B cell (primary cell): ENCODE results near the gene FLNB. TPM values are rescaled to one million over a fixed set of nuclear protein-coding genes. Genes with fewer than 3 reads are reported as not detected.

Source experiments
- ATAC-seq: fragments of 200-7000 bp; cut with Tn5 transposase; one replicate; pipeline ENCODE4 v1.10.0; 2021; ENCODE audit warnings: low read depth, mild to moderate bottlenecking, moderate number of reproducible peaks, moderate library complexity
- CTCF ChIA-PET: fragments of 350-600 bp; sonication (Branson Sonifier 250); formaldehyde crosslinking; loops from one replicate; lab custom pipeline; 2021; ENCODE audit warnings: antibody characterized with exemption, inconsistent platforms; lab: Charles Lee
- POLR2A ChIA-PET: fragments of 350-600 bp; sonication (Branson Sonifier 250); formaldehyde crosslinking; loops from one replicate; lab custom pipeline; 2021; ENCODE audit warnings: antibody characterized with exemption; lab: Charles Lee
- DNase-seq: peaks from one replicate; pipeline ENCODE4 v3.0.0; 2013
- H2AFZ ChIP-seq: 2 replicates; pipeline ENCODE4 v1.6.1; 2012; ENCODE audit warnings: mild to moderate bottlenecking, low read depth, low read length; ENCODE audit not compliant: insufficient read depth, poor library complexity, severe bottlenecking
- H3K27ac ChIP-seq, 2 donors: 1 replicate in 1 of 2; 2 replicates in 1 of 2; pipeline ENCODE4 v1.5.1; 2012 to 2013; ENCODE audit warnings: low read length in 2 of 2, mild to moderate bottlenecking in 2 of 2, moderate library complexity in 1 of 2
- H3K27me3 ChIP-seq, 4 experiments: fragments of 200-600 bp in 1 of 4; sonication (generic) in 1 of 4; replicated peaks in 1 of 4; 1 replicate in 2 of 4; 2 replicates in 2 of 4; pipeline versions ENCODE4 v1.6.1 to v1.7.0; 2013 to 2016; ENCODE audit warnings: low read length in 3 of 4, mild to moderate bottlenecking in 2 of 4, mixed read lengths in 1 of 4, moderate library complexity in 1 of 4; ENCODE audit not compliant: insufficient read depth in 4 of 4, control insufficient read depth in 3 of 4; ENCODE audit errors: control extremely low read depth in 1 of 4
- H3K36me3 ChIP-seq, 2 experiments: replicated peaks in 1 of 2; 1 replicate in 1 of 2; 2 replicates in 1 of 2; pipeline versions ENCODE4 v1.6.1 to v1.7.1; 2013; ENCODE audit warnings: low read length in 1 of 2; ENCODE audit not compliant: insufficient read depth in 2 of 2, control insufficient read depth in 1 of 2; ENCODE audit errors: control extremely low read depth in 1 of 2, extremely low read depth in 1 of 2
- H3K4me1 ChIP-seq, 2 donors: fragments of 200-600 bp in 1 of 2; sonication (generic) in 1 of 2; 1 replicate in 1 of 2; 2 replicates in 1 of 2; pipeline versions ENCODE4 v1.5.1 to v1.6.1; 2013 to 2017; ENCODE audit warnings: low read length in 2 of 2; ENCODE audit not compliant: control insufficient read depth in 2 of 2, insufficient read depth in 2 of 2
- H3K4me2 ChIP-seq: replicated peaks from 2 replicates; pipeline ENCODE3; 2012; ENCODE audit warnings: mild to moderate bottlenecking, low read depth, low read length; ENCODE audit not compliant: poor library complexity, severe bottlenecking
- H3K4me3 ChIP-seq, 5 experiments: fragments of 200-600 bp in 1 of 5; sonication (generic) in 1 of 5; 1 replicate in 3 of 5; 2 replicates in 2 of 5; pipeline versions ENCODE4 v1.5.1 to v1.7.0; 2011 to 2016; ENCODE audit warnings: low read length in 4 of 5, mild to moderate bottlenecking in 4 of 5, low read depth in 2 of 5, control low read depth in 1 of 5, moderate library complexity in 1 of 5; ENCODE audit not compliant: insufficient read depth in 1 of 5; ENCODE audit errors: control extremely low read depth in 1 of 5, extremely low read depth in 1 of 5
- H3K79me2 ChIP-seq: fragments of 200-600 bp; sonication (generic); one replicate; pipeline ENCODE4 v1.6.0; 2016; ENCODE audit warnings: low read length; ENCODE audit not compliant: control insufficient read depth, insufficient read depth
- H3K9ac ChIP-seq: fragments of 200-600 bp; sonication (generic); 2 replicates; pipeline ENCODE4 v1.6.1; 2017; ENCODE audit warnings: mild to moderate bottlenecking, low read length, moderate library complexity
- H3K9me3 ChIP-seq, 3 donors: one replicate each; pipeline versions ENCODE4 v1.6.1 to v1.7.1; 2013; ENCODE audit warnings: low read length in 2 of 3; ENCODE audit not compliant: control insufficient read depth in 2 of 3, insufficient read depth in 1 of 3; ENCODE audit errors: control extremely low read depth in 1 of 3
- H4K20me1 ChIP-seq: 2 replicates; pipeline ENCODE4 v1.6.0; 2012; ENCODE audit warnings: mild to moderate bottlenecking, low read length; ENCODE audit not compliant: insufficient read depth, control insufficient read depth, poor library complexity, severe bottlenecking
- H3K27ac Mint-ChIP-seq: one replicate; pipeline ENCODE4 v1.8.0; 2021; ENCODE audit warnings: mixed read lengths
- H3K27me3 Mint-ChIP-seq: one replicate; pipeline ENCODE4 v1.8.0; 2021; ENCODE audit warnings: mixed read lengths
- H3K4me1 Mint-ChIP-seq: one replicate; pipeline ENCODE4 v1.8.0; 2021; ENCODE audit warnings: mixed read lengths
- H3K4me3 Mint-ChIP-seq: one replicate; pipeline ENCODE4 v1.8.0; 2021; ENCODE audit warnings: mixed read lengths
- H3K9me3 Mint-ChIP-seq: one replicate; pipeline ENCODE4 v1.8.0; 2022; ENCODE audit warnings: mixed read lengths; ENCODE audit not compliant: insufficient read depth
- CTCF ChIP-seq: fragments of 200-600 bp; IDR thresholded peaks from one replicate; pipeline ENCODE4 v1.8.0; 2022; ENCODE audit warnings: antibody characterized with exemption, mild to moderate bottlenecking
- EZH2 ChIP-seq: IDR thresholded peaks from 2 replicates; pipeline ENCODE4 v1.6.1; 2012; ENCODE audit warnings: borderline replicate concordance, low read depth, mild to moderate bottlenecking, moderate library complexity, low read length; ENCODE audit not compliant: insufficient read depth, poor library complexity, severe bottlenecking
- WGBS: methylation state at CpG from one replicate; pipeline ENCODE4 v1.1.5; 2013; ENCODE audit warnings: missing lambda C conversion rate; ENCODE audit not compliant: insufficient coverage; 5-methylcytosine and 5-hydroxymethylcytosine counted together
- intact Hi-C: fragments of 100-400 bp; cut with micrococcal nuclease; formaldehyde crosslinking; loops from one replicate; pipeline ENCODE4 v1.10.0; 2022
- polyA plus RNA-seq: library from polyadenylated mRNA; depleted of rRNA; stranded (reverse); fragments of >200 nt; gene quantifications from 2 replicates; pipeline ENCODE4 v1.2.3, GENCODE V29; 2012
- total RNA-seq, 2 donors: library from RNA; stranded (reverse); fragments of 120-200 nt in 1 of 2; gene quantifications; 1 replicate in 1 of 2; 2 replicates in 1 of 2; pipeline versions ENCODE4 v1.2.3 to v1.2.4, GENCODE V29; 2013 to 2022

The FLNB gene
- total and polyA plus RNA-seq, 2 donors (not counting 1 experiment from before 2014, with no cell fraction given) = 25.5 to 28.3 TPM

- H3K79me2 ChIP-seq = no peaks in the 10 kb centered on the region
- TF ChIP-seq CTCF = no peak
- TF ChIP-seq EZH2 = no peak
- peaks cover 6 to 32% of the 10 kb centered on the region in 2 experiments for H3K36me3 ChIP-seq
- Mint-ChIP-seq H3K27ac (no peak overlapping the region), H3K4me3 (no peak overlapping the region), H3K9me3 (no peaks in the 10 kb centered on the region), H3K4me1 (no peaks in the 10 kb centered on the region), H3K27me3 (no peaks in the 10 kb centered on the region)
- no peaks in the 10 kb centered on the region for H3K27me3 ChIP-seq
- ChIA-PET CTCF (no interaction called here), POLR2A (no interaction called here)
- H3K4me1 ChIP-seq = no peaks in the 10 kb centered on the region
- no peak overlapping the region for H3K9ac ChIP-seq
- H3K4me3 ChIP-seq = no peak overlapping the region
- H3K4me2 ChIP-seq = no peak overlapping the region
- H3K9me3 ChIP-seq = no peaks in the 10 kb centered on the region
- ATAC-seq (no peak), DNase-seq (no peak)
- H4K20me1 ChIP-seq = no peaks in the 10 kb centered on the region
- intact Hi-C loops = no loop called here
- no CpG with 5 or more reads among the region's 2 CpGs for WGBS
- no peak overlapping the region for H2AFZ ChIP-seq
- no peak overlapping the region for H3K27ac ChIP-seq
Measured at GRCh38 chr3:58099865-58100264, 91.6 kb downstream of the FLNB start.

DNA sequence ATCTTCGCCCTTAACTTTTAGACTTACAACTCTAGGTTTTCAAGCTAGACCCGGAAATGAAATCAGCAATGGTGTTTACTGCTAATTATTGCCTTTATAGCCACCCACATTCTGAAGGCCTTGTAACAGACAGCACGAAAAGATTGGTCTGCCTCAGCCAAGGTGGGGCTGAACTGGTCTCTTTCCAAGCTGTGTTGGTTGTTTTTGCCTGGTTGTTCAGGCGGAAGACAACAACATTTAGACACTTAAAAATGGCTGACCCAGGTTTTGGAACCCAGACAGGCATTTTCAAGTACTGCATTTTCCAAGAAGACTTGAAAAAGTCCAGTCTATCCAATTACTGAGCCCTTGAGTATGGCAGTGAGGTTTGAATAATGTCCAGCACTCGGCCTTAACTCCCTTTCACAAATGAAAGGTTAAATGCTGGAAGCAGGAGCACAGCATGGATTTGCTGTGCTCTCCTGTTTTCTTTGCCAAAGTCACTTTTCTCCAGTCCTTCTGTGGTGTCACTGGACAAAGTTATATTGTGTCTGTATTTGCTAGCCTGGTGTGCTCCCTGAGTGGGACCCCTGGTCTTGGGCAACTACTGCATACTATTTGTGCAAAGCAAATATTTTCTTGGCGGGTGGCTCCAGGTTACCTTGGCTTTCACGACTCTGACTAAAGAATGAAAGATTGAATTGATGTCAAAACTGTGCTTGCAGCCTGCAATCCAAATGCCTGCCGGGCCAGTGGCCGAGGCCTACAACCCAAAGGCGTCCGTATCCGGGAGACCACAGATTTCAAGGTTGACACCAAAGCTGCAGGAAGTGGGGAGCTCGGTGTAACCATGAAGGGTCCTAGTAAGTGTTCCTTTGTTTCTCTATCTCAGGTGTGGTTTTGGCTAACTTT, 93.5 kb downstream of the FLNB start:
- intact Hi-C loops = no loop called here
- Histone ChIP-seq H3K36me3 (peaks cover 4 to 36% of the 10 kb centered on the region in 2 experiments), H3K4me2 (no peak overlapping the region), H3K9ac (no peak overlapping the region), H4K20me1 (no peaks in the 10 kb centered on the region), H3K4me1 (no peaks in the 10 kb centered on the region), H3K27me3 (no peaks in the 10 kb centered on the region), H3K4me3 (no peak overlapping the region), H3K79me2 (no peaks in the 10 kb centered on the region), H2AFZ (no peak overlapping the region), H3K27ac (no peak overlapping the region), H3K9me3 (no peaks in the 10 kb centered on the region)
- no peak for ATAC-seq
- DNase-seq = no peak
- H3K4me1 Mint-ChIP-seq = no peaks in the 10 kb centered on the region
- WGBS = 97% methylated on average over 9 of the region's 13 CpGs
- H3K27me3 Mint-ChIP-seq = no peaks in the 10 kb centered on the region
- no peak for TF ChIP-seq CTCF
- TF ChIP-seq EZH2 = no peak
- CTCF ChIA-PET = no interaction called here
- POLR2A ChIA-PET = no interaction called here
- H3K27ac Mint-ChIP-seq = no peak overlapping the region
- no peaks in the 10 kb centered on the region for H3K9me3 Mint-ChIP-seq
- no peak overlapping the region for H3K4me3 Mint-ChIP-seq
